Upper lobe of left lung (tissue), 4 donors: ENCODE results near the gene CCM2L.

Source experiments
- POLR2A ChIP-seq, 4 donors: fragments of 450-650 bp; IDR thresholded peaks; one replicate each; pipeline ENCODE4 v1.5.1; 2016 to 2017; ENCODE audit warnings: antibody characterized with exemption in 4 of 4, mild to moderate bottlenecking in 2 of 4
- POLR2AphosphoS5 ChIP-seq, 2 donors: sonication (generic); formaldehyde crosslinking; IDR thresholded peaks; one replicate each; pipeline ENCODE4 v1.5.1; 2017; ENCODE audit warnings: antibody characterized with exemption in 2 of 2

DNA sequence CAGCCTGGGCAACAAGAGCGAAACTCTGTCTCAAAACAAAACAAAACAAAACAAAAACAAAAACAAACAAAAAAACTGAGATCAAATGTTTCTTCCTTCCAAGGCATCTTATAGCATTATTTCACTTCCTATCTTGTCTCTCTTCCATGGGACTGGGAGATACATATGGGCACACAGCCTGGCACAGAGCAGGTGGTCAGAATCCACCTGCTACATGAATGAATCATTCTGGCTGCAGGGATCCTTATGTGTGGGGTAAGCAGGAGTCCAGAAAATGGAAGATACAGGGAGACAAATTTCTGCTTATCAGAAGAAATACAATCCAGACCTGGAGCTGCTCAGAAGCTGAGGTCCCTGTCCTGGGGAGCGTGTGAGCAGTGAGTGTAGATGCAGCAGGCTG is 18.2 kb upstream of the CCM2L start:
- TF ChIP-seq POLR2AphosphoS5 (IDR thresholded peaks at IDR 0.05): no peak
- TF ChIP-seq POLR2A (IDR thresholded peaks at IDR 0.05): no peak
